ENCODE measurements around the gene VAMP7.
"Not testable (repeated sequence)": the region's sequence is repeated elsewhere in the genome, so short reads cannot be mapped to it uniquely, and the experiment has no call there.

Gene VAMP7

DNA sequence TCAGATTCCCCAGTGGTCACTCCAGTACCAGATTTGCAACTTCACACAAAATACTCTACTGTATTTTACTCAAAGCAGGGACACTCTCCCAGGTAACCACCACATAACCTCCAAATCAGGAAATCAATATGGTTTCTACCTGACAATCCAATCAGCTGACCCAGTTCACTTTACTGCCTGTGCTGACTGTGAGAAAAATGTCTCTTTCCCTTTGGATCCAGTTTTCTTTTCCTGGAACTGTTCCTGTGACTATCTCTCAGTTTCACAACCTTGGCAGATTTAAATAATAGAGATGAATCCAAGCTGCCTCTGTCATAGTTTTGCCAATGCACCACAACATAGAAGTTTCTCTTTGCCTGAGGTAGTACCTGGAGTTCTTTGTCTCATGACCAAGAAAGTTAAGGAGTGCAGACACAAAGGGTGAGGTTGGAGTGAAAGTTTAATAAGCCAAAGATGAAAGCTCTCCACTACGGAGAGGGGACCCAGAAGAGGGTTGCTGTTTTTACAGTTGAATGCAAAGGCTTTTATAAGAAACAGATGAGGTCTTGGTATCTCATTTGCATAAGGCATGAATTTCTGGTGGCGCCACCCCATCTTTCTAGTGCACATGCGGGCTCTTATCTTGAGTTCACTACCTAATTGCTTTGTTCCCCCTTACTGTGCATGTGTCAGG lies 86.6 kb downstream of the VAMP7 start:
- H3K4me3 ChIP-seq (IDR thresholded peaks at IDR 0.05; ENCODE audit: insufficient read depth, low read depth, low read length), result no peak overlapping the region
- H4K20me1 ChIP-seq (ENCODE audit: insufficient read depth), result no peaks in the 10 kb centered on the region
- no peak overlapping the region for H3K9ac ChIP-seq
- H3K36me3 ChIP-seq (ENCODE audit: insufficient read depth), result no peaks in the 10 kb centered on the region
- TF ChIP-seq, protein P1, sequence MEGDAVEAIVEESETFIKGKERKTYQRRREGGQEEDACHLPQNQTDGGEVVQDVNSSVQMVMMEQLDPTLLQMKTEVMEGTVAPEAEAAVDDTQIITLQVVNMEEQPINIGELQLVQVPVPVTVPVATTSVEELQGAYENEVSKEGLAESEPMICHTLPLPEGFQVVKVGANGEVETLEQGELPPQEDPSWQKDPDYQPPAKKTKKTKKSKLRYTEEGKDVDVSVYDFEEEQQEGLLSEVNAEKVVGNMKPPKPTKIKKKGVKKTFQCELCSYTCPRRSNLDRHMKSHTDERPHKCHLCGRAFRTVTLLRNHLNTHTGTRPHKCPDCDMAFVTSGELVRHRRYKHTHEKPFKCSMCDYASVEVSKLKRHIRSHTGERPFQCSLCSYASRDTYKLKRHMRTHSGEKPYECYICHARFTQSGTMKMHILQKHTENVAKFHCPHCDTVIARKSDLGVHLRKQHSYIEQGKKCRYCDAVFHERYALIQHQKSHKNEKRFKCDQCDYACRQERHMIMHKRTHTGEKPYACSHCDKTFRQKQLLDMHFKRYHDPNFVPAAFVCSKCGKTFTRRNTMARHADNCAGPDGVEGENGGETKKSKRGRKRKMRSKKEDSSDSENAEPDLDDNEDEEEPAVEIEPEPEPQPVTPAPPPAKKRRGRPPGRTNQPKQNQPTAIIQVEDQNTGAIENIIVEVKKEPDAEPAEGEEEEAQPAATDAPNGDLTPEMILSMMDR (conservative IDR thresholded peaks at IDR 0.05; ENCODE audit: low read depth, low read length), result no peak
- H3K27ac ChIP-seq, result no peak overlapping the region
- no peaks in the 10 kb centered on the region for H3K27me3 ChIP-seq (ENCODE audit: insufficient read depth, low read depth)
- no peaks in the 10 kb centered on the region for H3K79me2 ChIP-seq (ENCODE audit: insufficient read depth, low read depth)
- no peak overlapping the region for H2AFZ ChIP-seq (ENCODE audit: low read depth)
- no peak overlapping the region for H3K4me2 ChIP-seq
- H3K4me1 ChIP-seq (ENCODE audit: low read depth, poor library complexity, severe bottlenecking), result no peaks in the 10 kb centered on the region

DNA sequence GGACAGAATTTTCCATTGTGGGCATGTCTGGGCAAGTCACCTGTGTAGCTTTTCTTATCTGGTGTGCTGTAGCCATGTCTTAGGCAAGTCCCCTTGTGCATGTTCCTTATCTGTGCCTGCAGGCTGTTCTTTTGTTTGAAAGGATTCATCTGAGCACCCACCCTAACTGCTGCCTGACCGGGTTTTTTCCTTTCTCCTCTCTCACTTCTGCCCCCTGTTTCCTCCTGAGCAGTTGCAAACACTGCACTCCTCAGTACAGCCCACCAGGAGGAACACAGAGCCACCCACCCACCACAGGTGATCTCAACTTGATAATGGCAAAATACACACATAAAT lies 87.1 kb downstream of the VAMP7 start:
- Histone ChIP-seq H3K9ac (no peak overlapping the region), H3K4me2 (no peak overlapping the region), H3K27ac (no peak overlapping the region), H3K36me3 (ENCODE audit: insufficient read depth) (no peaks in the 10 kb centered on the region), H3K4me1 (ENCODE audit: low read depth, poor library complexity, severe bottlenecking) (no peaks in the 10 kb centered on the region), H4K20me1 (ENCODE audit: insufficient read depth) (no peaks in the 10 kb centered on the region), H2AFZ (ENCODE audit: low read depth) (no peak overlapping the region), H3K79me2 (ENCODE audit: insufficient read depth, low read depth) (no peaks in the 10 kb centered on the region), H3K27me3 (ENCODE audit: insufficient read depth, low read depth) (no peaks in the 10 kb centered on the region), H3K4me3 (IDR thresholded peaks at IDR 0.05; ENCODE audit: insufficient read depth, low read depth, low read length) (no peak overlapping the region)
- TF ChIP-seq, protein P1 (conservative IDR thresholded peaks at IDR 0.05; ENCODE audit: low read depth, low read length), result no peak

DNA sequence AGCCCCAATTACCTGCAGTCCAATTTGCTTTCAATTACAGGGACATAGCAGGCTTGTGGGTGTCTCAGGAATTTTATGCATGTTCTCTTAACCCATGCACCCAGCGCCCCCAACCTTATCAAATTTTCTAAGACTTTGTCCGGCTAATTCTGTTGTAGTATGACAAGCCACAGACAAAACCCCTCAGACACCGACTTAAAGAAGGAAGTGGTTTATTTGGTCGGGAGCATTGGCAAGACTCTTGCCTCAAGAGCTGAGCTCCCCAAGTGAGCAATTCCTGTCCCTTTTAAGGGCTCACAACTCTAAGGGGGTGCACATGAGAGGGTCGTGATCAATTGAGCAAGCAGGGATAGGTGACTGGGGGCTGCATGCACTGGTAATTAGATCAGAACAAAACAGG lies 87.6 kb downstream of the VAMP7 start:
- H3K4me3 ChIP-seq (IDR thresholded peaks at IDR 0.05; ENCODE audit: insufficient read depth, low read depth, low read length), result no peak overlapping the region
- H2AFZ ChIP-seq (ENCODE audit: low read depth), result no peak overlapping the region
- H3K36me3 ChIP-seq (ENCODE audit: insufficient read depth), result no peaks in the 10 kb centered on the region
- H3K4me1 ChIP-seq (ENCODE audit: low read depth, poor library complexity, severe bottlenecking), result no peaks in the 10 kb centered on the region
- no peaks in the 10 kb centered on the region for H3K79me2 ChIP-seq (ENCODE audit: insufficient read depth, low read depth)
- no peaks in the 10 kb centered on the region for H3K27me3 ChIP-seq (ENCODE audit: insufficient read depth, low read depth)
- no peaks in the 10 kb centered on the region for H4K20me1 ChIP-seq (ENCODE audit: insufficient read depth)
- H3K9ac ChIP-seq, result no peak overlapping the region
- no peak overlapping the region for H3K27ac ChIP-seq
- TF ChIP-seq, protein P1 (conservative IDR thresholded peaks at IDR 0.05; ENCODE audit: low read depth, low read length), result no peak
- no peak overlapping the region for H3K4me2 ChIP-seq

DNA sequence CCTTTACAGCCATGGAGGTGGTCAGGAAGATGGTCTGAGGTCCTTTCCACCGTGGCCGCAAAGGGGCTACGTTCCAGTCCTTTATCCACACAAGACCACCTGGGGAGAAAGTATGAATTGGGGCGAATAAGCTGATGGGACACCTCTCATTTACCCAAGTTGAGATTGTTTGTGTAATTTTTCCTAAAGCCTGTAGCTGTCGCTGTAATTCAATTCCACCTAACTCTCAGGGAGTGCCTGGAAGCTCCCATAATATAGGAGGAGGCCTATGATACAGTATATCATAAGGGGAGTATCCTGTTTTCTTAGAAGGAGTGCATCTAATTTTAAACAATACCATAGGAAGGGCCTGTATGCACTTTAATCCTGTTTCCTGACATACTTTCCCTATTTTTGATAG lies 90.5 kb downstream of the VAMP7 start:
- not testable (repeated sequence) for H4K20me1 ChIP-seq (ENCODE audit: insufficient read depth); H3K4me3 ChIP-seq (IDR thresholded peaks at IDR 0.05; ENCODE audit: insufficient read depth, low read depth, low read length); H3K27me3 ChIP-seq (ENCODE audit: insufficient read depth, low read depth); H2AFZ ChIP-seq (ENCODE audit: low read depth); H3K36me3 ChIP-seq (ENCODE audit: insufficient read depth); H3K9ac ChIP-seq; H3K27ac ChIP-seq; H3K4me2 ChIP-seq; H3K79me2 ChIP-seq (ENCODE audit: insufficient read depth, low read depth); H3K4me1 ChIP-seq (ENCODE audit: low read depth, poor library complexity, severe bottlenecking)

DNA sequence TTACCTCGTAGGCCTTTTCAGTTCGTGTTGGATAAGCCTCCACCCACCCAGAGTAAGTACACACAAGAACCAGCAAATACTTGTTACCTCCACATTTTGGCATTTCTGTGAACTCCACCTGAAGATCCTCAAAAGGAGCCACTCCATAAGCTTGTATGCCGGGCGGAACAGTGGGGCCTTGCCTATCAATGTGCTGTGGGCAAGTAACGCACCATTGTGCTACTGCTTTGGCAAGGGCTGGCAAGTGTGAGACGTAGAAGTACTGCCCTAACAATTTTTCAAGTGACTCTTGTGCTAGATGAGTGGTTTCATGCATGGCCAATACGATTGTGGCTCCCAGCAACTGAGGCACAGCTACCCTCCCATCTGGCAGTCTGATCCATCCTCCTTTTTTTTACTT lies 91.1 kb downstream of the VAMP7 start:
- H3K79me2 ChIP-seq (ENCODE audit: insufficient read depth, low read depth); H3K9ac ChIP-seq; H3K36me3 ChIP-seq (ENCODE audit: insufficient read depth); H3K27ac ChIP-seq; H4K20me1 ChIP-seq (ENCODE audit: insufficient read depth); H2AFZ ChIP-seq (ENCODE audit: low read depth); H3K27me3 ChIP-seq (ENCODE audit: insufficient read depth, low read depth); H3K4me1 ChIP-seq (ENCODE audit: low read depth, poor library complexity, severe bottlenecking); H3K4me3 ChIP-seq (IDR thresholded peaks at IDR 0.05; ENCODE audit: insufficient read depth, low read depth, low read length); H3K4me2 ChIP-seq: not testable (repeated sequence)

Data from KMS-11 (cell line).